ENCODE data around the gene SAMHD1. TPM values are rescaled to one million over a fixed set of nuclear protein-coding genes. Genes with fewer than 3 reads are reported as not detected.

SAMHD1 gene
- total and polyA plus RNA-seq, 2 of the 13 experiments (the other 11 are each of a cell fraction or from before 2014, with no cell fraction given): 16.9 to 43.5 TPM

- no peak for TF ChIP-seq GMEB2 (CRISPR knock-in tag; IDR thresholded peaks at IDR 0.05; ENCODE audit: low read depth)
- TF ChIP-seq SETDB1 (CRISPR knock-in tag; IDR thresholded peaks at IDR 0.05; ENCODE audit: borderline replicate concordance): no peak
- TF ChIP-seq ZNF567 (CRISPR knock-in tag; IDR thresholded peaks at IDR 0.05; ENCODE audit: borderline replicate concordance): peak; percentile 89
- peak; percentile 73; the same call in 1 of the 2 replicates for TF ChIP-seq RARG (CRISPR knock-in tag; IDR thresholded peaks at IDR 0.05; ENCODE audit: low read depth)
- no peak for TF ChIP-seq ZNF597 (CRISPR knock-in tag; IDR thresholded peaks at IDR 0.05)
- TF ChIP-seq AKAP8 (CRISPR knock-in tag; IDR thresholded peaks at IDR 0.05): no peak; the same call in 1 of the 2 replicates
- TF ChIP-seq ZNF34 (CRISPR knock-in tag; IDR thresholded peaks at IDR 0.05; ENCODE audit: borderline replicate concordance): no peak; the same call in none of the 2 replicates
- TF ChIP-seq MAX (IDR thresholded peaks at IDR 0.05): peak; percentile 86
- peak; percentile 92 for TF ChIP-seq ZNF335 (CRISPR knock-in tag; IDR thresholded peaks at IDR 0.05)
- TF ChIP-seq BHLHE40 (IDR thresholded peaks at IDR 0.05; ENCODE audit: low read length): no peak; the same call in 1 of the 2 replicates
- no peak for TF ChIP-seq MAF1 (CRISPR knock-in tag; IDR thresholded peaks at IDR 0.05; ENCODE audit: borderline replicate concordance)
- TF ChIP-seq MAFK (conservative IDR thresholded peaks at IDR 0.05 in 1 of 2, IDR thresholded peaks at IDR 0.05 in 1 of 2; ENCODE audit: low read length in 2 of 2): no peak
- TF ChIP-seq CCAR2 (optimal IDR thresholded peaks at IDR 0.05; ENCODE audit: low read depth, low read length): no peak
- no peak for TF ChIP-seq ZNF101 (CRISPR knock-in tag; IDR thresholded peaks at IDR 0.05; ENCODE audit: borderline replicate concordance, low read depth)
- TF ChIP-seq IRF1 (CRISPR knock-in tag; IDR thresholded peaks at IDR 0.05; ENCODE audit: low read depth): 0 out of 2 replicates have a peak, but pooled peaks have one; percentile 44
- no peak for TF ChIP-seq SNAPC5 (CRISPR knock-in tag; IDR thresholded peaks at IDR 0.05; ENCODE audit: borderline replicate concordance)
- TF ChIP-seq NFAT5 (CRISPR knock-in tag; IDR thresholded peaks at IDR 0.05): no peak; the same call in 1 of the 2 replicates
- TF ChIP-seq ZNF790 (CRISPR knock-in tag; IDR thresholded peaks at IDR 0.05; ENCODE audit: borderline replicate concordance): no peak; the same call in 1 of the 2 replicates
These were observed at the start of gene SAMHD1 (continued) for GRCh38 chr20:36951198-36951978.
